T-cell (primary cell): ENCODE measurements around the gene SDK2. TPM values are rescaled to one million over a fixed set of nuclear protein-coding genes. Genes with fewer than 3 reads are reported as not detected.

Experiments
- ATAC-seq, 4 experiments: fragments of 200-7000 bp in 3 of 4; fragments of 150-1000 bp in 1 of 4; cut with Tn5 transposase; replicated peaks in 1 of 4; 1 replicate in 3 of 4; 2 replicates in 1 of 4; pipeline ENCODE4 v1.10.0; 2021; ENCODE audit warnings: moderate library complexity in 3 of 4, mild to moderate bottlenecking in 2 of 4, moderate number of reproducible peaks in 1 of 4
- CTCF ChIA-PET, 2 donors: fragments of 300-600 bp; sonication (Branson Sonifier 250); formaldehyde crosslinking; loops; one replicate each; lab custom pipeline; 2022; ENCODE audit warnings: antibody characterized with exemption in 2 of 2; lab: Charles Lee
- POLR2A ChIA-PET, 2 donors: fragments of 300-600 bp; sonication (Branson Sonifier 250); formaldehyde crosslinking; loops; one replicate each; lab custom pipeline; 2022; ENCODE audit warnings: antibody characterized with exemption in 2 of 2; lab: Charles Lee
- DNase-seq, 35 experiments: peaks; one replicate each; pipeline versions ENCODE4 v3.0.0 to v3.0.0-alpha.2; 2013 to 2023
- H3K27ac ChIP-seq: one replicate; pipeline ENCODE4 v1.5.1; 2013; ENCODE audit warnings: low read length
- H3K27me3 ChIP-seq, 2 experiments: replicated peaks in 1 of 2; 1 replicate in 1 of 2; 2 replicates in 1 of 2; pipeline versions ENCODE4 v1.6.1 to v1.7.0; 2013; ENCODE audit warnings: low read length in 1 of 2, mixed read lengths in 1 of 2; ENCODE audit not compliant: control insufficient read depth in 2 of 2, insufficient read depth in 2 of 2; ENCODE audit errors: extremely low read depth in 1 of 2
- H3K36me3 ChIP-seq, 2 donors: 1 replicate in 1 of 2; 2 replicates in 1 of 2; pipeline versions ENCODE4 v1.6.1 to v1.7.0; 2013; ENCODE audit warnings: low read length in 1 of 2; ENCODE audit not compliant: control insufficient read depth in 2 of 2, insufficient read depth in 1 of 2; ENCODE audit errors: extremely low read depth in 1 of 2
- H3K4me1 ChIP-seq, 2 experiments: 1 replicate in 1 of 2; 2 replicates in 1 of 2; pipeline versions ENCODE4 v1.6.1 to v1.7.0; 2013; ENCODE audit warnings: low read length in 2 of 2, mixed read lengths in 1 of 2; ENCODE audit not compliant: insufficient read depth in 2 of 2, control insufficient read depth in 1 of 2; ENCODE audit errors: extremely low read depth in 1 of 2
- H3K4me3 ChIP-seq, 2 donors: 1 replicate in 1 of 2; 2 replicates in 1 of 2; pipeline versions ENCODE4 v1.5.1 to v1.7.0; 2013; ENCODE audit warnings: mild to moderate bottlenecking in 2 of 2, low read length in 1 of 2, moderate library complexity in 1 of 2; ENCODE audit not compliant: control insufficient read depth in 1 of 2; ENCODE audit errors: extremely low read depth in 1 of 2
- H3K9me3 ChIP-seq: 2 replicates; pipeline ENCODE4 v1.7.0; 2013
- H3K27ac Mint-ChIP-seq, 2 donors: one replicate each; pipeline ENCODE4 v1.8.0; 2020 to 2021; ENCODE audit warnings: mild to moderate bottlenecking in 2 of 2, mixed read lengths in 2 of 2
- H3K27me3 Mint-ChIP-seq, 2 donors: one replicate each; pipeline ENCODE4 v1.8.0; 2021 to 2022; ENCODE audit warnings: mixed read lengths in 2 of 2
- H3K36me3 Mint-ChIP-seq: one replicate; pipeline ENCODE4 v1.8.0; 2021; ENCODE audit warnings: mixed read lengths
- H3K4me1 Mint-ChIP-seq, 3 donors: one replicate each; pipeline ENCODE4 v1.8.0; 2020 to 2022; ENCODE audit warnings: mixed read lengths in 3 of 3, mild to moderate bottlenecking in 1 of 3
- H3K4me3 Mint-ChIP-seq, 3 donors: one replicate each; pipeline ENCODE4 v1.8.0; 2020 to 2022; ENCODE audit warnings: mild to moderate bottlenecking in 3 of 3, mixed read lengths in 3 of 3, moderate library complexity in 3 of 3
- H3K9me3 Mint-ChIP-seq, 3 donors: one replicate each; pipeline ENCODE4 v1.8.0; 2020 to 2022; ENCODE audit warnings: mixed read lengths in 3 of 3
- WGBS: methylation state at CpG from one replicate; pipeline ENCODE4 v1.1.5; 2013; ENCODE audit warnings: missing lambda C conversion rate; ENCODE audit not compliant: insufficient coverage; 5-methylcytosine and 5-hydroxymethylcytosine counted together
- total RNA-seq, 35 experiments: library from RNA in 6 of 35; stranded (reverse) in 6 of 35; fragments of 120-200 nt in 1 of 35; gene quantifications; one replicate each; pipeline versions ENCODE4 v1.2.1 to v1.2.4 and lab custom pipeline; 2013 to 2026

SDK2 gene
- total RNA-seq, 5 donors from 2014 or later (not counting 1 experiment from before 2014, with no cell fraction given), result 2.9 to 8.3 (median 4.8) TPM

- Mint-ChIP-seq H3K27ac (no peak overlapping the region), H3K27me3 (no peaks in the 10 kb centered on the region), H3K36me3 (peaks cover 3% of the 10 kb centered on the region), H3K9me3 (no peaks in the 10 kb centered on the region), H3K4me1 (no peaks in the 10 kb centered on the region), H3K4me3 (no peak overlapping the region)
- ChIA-PET CTCF (no interaction called here), POLR2A (interaction anchor here in 1 of 2 donors (0.5 kb wide), 1 partner anchor 284 kb away, joined by 3 read pairs; no protein-coding TSS in a partner anchor)
- no peaks in the 10 kb centered on the region for H3K36me3 ChIP-seq
- no peak overlapping the region for H3K27ac ChIP-seq
- no peaks in the 10 kb centered on the region for H3K4me1 ChIP-seq
- H3K9me3 ChIP-seq, result no peaks in the 10 kb centered on the region
- DNase-seq, result no peak
- 82% methylated on average over 7 of the region's 11 CpGs for WGBS
- H3K4me3 ChIP-seq, result no peak overlapping the region
- ATAC-seq, result no peak
- H3K27me3 ChIP-seq, result peaks cover 0 to 9% of the 10 kb centered on the region in 2 experiments
Measured at GRCh38 chr17:73390851-73391250, 253.4 kb downstream of the SDK2 start.

DNA sequence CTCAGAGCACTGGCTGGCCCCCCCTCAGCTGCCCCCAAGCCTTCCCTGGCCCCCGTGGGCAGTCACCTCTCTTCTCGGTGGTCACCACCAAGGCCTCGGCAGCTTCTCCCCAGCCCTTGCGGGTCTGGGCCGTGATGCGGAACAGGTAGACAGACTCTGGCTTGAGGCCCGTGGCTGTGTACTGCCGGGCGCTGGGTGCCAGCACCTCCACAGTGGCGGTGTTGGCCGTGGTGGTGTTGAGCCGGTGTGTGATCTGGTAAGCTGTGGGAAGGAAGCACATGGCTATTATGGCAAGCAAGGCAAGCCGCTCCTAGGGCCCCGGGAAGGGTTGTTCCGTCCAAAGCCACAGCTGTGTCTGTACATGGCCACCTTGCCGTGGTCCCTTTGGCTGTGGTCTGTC lies 254.0 kb downstream of the SDK2 start:
- DNase-seq, result no peak
- H3K4me3 Mint-ChIP-seq, result no peak overlapping the region
- Histone ChIP-seq H3K4me1 (no peaks in the 10 kb centered on the region), H3K27me3 (peaks cover 0 to 14% of the 10 kb centered on the region in 2 experiments), H3K4me3 (no peak overlapping the region), H3K27ac (no peak overlapping the region), H3K36me3 (no peaks in the 10 kb centered on the region), H3K9me3 (no peaks in the 10 kb centered on the region)
- no peak overlapping the region for H3K27ac Mint-ChIP-seq
- ChIA-PET POLR2A (no interaction called here), CTCF (no interaction called here)
- no peaks in the 10 kb centered on the region for H3K4me1 Mint-ChIP-seq
- no peak for ATAC-seq
- H3K36me3 Mint-ChIP-seq, result peaks cover 6% of the 10 kb centered on the region
- H3K9me3 Mint-ChIP-seq, result no peaks in the 10 kb centered on the region
- WGBS, result 85% methylated on average over 13 of the region's 16 CpGs
- no peaks in the 10 kb centered on the region for H3K27me3 Mint-ChIP-seq

- H3K9me3 ChIP-seq, result no peaks in the 10 kb centered on the region
- DNase-seq, result no peak
- no peaks in the 10 kb centered on the region for H3K4me1 ChIP-seq
- ChIA-PET CTCF (interaction anchor here in 1 of 2 donors (0.6 kb wide), 1 partner anchor 15 kb away, joined by 3 read pairs; no protein-coding TSS in a partner anchor), POLR2A (interaction anchor here in 1 of 2 donors (0.8 kb wide), 1 partner anchor 22 kb away, joined by 3 read pairs; no protein-coding TSS in a partner anchor)
- no peak overlapping the region for H3K4me3 ChIP-seq
- no peaks in the 10 kb centered on the region for H3K36me3 ChIP-seq
- H3K27me3 ChIP-seq, result peaks cover 0 to 18% of the 10 kb centered on the region in 2 experiments
- Mint-ChIP-seq H3K9me3 (no peaks in the 10 kb centered on the region), H3K4me1 (no peaks in the 10 kb centered on the region), H3K27me3 (no peaks in the 10 kb centered on the region), H3K36me3 (peaks cover 6% of the 10 kb centered on the region), H3K4me3 (no peak overlapping the region), H3K27ac (no peak overlapping the region)
- ATAC-seq, result no peak
- no CpG with 5 or more reads among the region's 6 CpGs for WGBS
- H3K27ac ChIP-seq, result no peak overlapping the region
Measured at GRCh38 chr17:73389411-73389810, 254.8 kb downstream of the SDK2 start.

GRCh38 chr17:73388578-73388905 lies 255.7 kb downstream of the SDK2 start:
- H3K27ac ChIP-seq, result no peak overlapping the region
- H3K36me3 Mint-ChIP-seq, result peaks cover 6% of the 10 kb centered on the region
- ChIA-PET POLR2A (no interaction called here), CTCF (no interaction called here)
- peaks cover 0 to 18% of the 10 kb centered on the region in 2 experiments for H3K27me3 ChIP-seq
- no peaks in the 10 kb centered on the region for H3K9me3 Mint-ChIP-seq
- no peaks in the 10 kb centered on the region for H3K4me1 ChIP-seq
- H3K9me3 ChIP-seq, result no peaks in the 10 kb centered on the region
- H3K27me3 Mint-ChIP-seq, result no peaks in the 10 kb centered on the region
- no peak overlapping the region for H3K27ac Mint-ChIP-seq
- H3K4me3 Mint-ChIP-seq, result no peak overlapping the region
- no peaks in the 10 kb centered on the region for H3K36me3 ChIP-seq
- no peak overlapping the region for H3K4me3 ChIP-seq
- DNase-seq, result no peak
- no peaks in the 10 kb centered on the region for H3K4me1 Mint-ChIP-seq
- ATAC-seq, result no peak

DNA sequence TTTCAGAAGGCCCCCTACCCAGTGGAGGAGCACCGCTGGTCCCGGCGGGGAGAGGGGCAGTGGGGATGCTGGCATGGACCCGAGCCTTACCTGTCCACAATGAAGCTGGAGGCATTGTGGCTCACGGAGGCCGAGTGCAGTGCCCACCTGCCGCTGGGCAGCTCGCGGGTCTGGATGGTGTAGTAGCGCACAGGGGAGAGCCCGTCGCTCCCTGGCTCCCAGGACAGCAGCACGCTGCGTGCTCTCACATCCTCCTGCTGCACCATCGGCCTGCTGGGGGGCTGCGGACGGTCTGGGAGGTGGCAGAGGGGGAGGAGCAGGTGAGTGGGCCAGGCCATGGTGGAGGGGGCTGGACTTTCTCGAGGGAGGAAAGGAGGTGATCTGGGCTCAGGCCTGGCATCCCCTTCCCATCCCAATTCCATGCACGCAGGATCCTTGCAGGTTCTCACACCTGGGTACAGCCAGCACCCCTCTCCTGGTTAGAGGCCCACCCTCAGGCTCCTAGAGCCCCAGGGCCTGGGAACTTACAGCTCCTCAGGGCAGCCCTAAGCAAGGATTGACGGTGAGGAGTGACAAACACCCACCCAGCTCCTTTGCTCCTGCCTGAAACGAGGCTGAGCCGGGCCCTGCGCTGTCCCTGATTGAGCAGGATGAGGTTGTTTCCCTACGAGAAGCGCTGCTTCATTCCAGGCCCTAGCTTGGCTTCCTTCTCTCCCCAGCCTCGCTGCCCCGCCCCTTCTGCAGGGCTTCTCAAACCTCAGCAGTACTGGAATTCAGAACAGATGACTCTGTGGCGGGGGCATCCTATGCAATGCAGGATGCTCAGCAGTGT lies 256.3 kb downstream of the SDK2 start:
- Mint-ChIP-seq H3K4me3 (no peak overlapping the region), H3K27ac (no peak overlapping the region), H3K9me3 (no peaks in the 10 kb centered on the region), H3K27me3 (no peaks in the 10 kb centered on the region), H3K36me3 (peaks cover 6% of the 10 kb centered on the region), H3K4me1 (no peaks in the 10 kb centered on the region)
- no peak for ATAC-seq
- POLR2A ChIA-PET, result no interaction called here
- H3K36me3 ChIP-seq, result no peaks in the 10 kb centered on the region
- no peaks in the 10 kb centered on the region for H3K4me1 ChIP-seq
- no peak for DNase-seq
- CTCF ChIA-PET, result interaction anchor here in 1 of 2 donors (0.7 kb wide), 1 partner anchor 18 kb away, joined by 3 read pairs; no protein-coding TSS in a partner anchor
- no peaks in the 10 kb centered on the region for H3K9me3 ChIP-seq
- 92% methylated on average over 23 of the region's 28 CpGs for WGBS
- H3K27ac ChIP-seq, result no peak overlapping the region
- H3K4me3 ChIP-seq, result no peak overlapping the region
- H3K27me3 ChIP-seq, result peaks cover 0 to 18% of the 10 kb centered on the region in 2 experiments

DNA sequence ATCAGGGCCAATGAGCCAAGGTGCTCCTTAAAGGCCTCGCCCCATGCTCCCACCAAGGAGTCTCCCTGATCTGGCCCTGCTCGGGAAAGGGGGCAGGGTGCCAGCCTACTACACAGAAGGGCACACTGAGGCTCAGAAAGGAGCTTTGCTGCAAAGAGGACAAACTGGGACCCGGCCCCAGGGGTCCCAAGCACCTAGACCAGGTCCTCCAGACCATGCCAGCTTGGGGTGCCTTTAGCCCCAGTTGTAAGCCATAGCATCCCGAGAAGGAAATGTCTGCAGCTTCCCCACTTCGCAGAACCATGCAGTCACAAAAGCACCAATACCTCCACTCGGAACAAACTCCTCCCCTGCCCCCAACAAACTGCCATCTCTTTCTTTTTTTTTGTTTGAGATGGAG lies 257.7 kb downstream of the SDK2 start:
- H3K27ac ChIP-seq, result no peak overlapping the region
- H3K27me3 ChIP-seq, result peaks cover 0 to 18% of the 10 kb centered on the region in 2 experiments
- H3K9me3 ChIP-seq, result no peaks in the 10 kb centered on the region
- Mint-ChIP-seq H3K36me3 (peaks cover 6% of the 10 kb centered on the region), H3K4me1 (no peaks in the 10 kb centered on the region), H3K27ac (no peak overlapping the region), H3K9me3 (no peaks in the 10 kb centered on the region), H3K27me3 (no peaks in the 10 kb centered on the region), H3K4me3 (no peak overlapping the region)
- ChIA-PET POLR2A (no interaction called here), CTCF (no interaction called here)
- 58% methylated on average over 3 of the region's 6 CpGs for WGBS
- no peaks in the 10 kb centered on the region for H3K4me1 ChIP-seq
- DNase-seq, result no peak
- no peak for ATAC-seq
- H3K36me3 ChIP-seq, result no peaks in the 10 kb centered on the region
- H3K4me3 ChIP-seq, result no peak overlapping the region
